Amniotic stem cell (primary cell): ENCODE measurements around the gene PXK.
"Not testable (repeated sequence)": the region's sequence is repeated elsewhere in the genome, so short reads cannot be mapped to it uniquely, and the experiment has no call there.

Source experiments
- DNase-seq: peaks from one replicate; lab custom pipeline; 2025; lab: John Stamatoyannopoulos, UW

Gene PXK

DNA sequence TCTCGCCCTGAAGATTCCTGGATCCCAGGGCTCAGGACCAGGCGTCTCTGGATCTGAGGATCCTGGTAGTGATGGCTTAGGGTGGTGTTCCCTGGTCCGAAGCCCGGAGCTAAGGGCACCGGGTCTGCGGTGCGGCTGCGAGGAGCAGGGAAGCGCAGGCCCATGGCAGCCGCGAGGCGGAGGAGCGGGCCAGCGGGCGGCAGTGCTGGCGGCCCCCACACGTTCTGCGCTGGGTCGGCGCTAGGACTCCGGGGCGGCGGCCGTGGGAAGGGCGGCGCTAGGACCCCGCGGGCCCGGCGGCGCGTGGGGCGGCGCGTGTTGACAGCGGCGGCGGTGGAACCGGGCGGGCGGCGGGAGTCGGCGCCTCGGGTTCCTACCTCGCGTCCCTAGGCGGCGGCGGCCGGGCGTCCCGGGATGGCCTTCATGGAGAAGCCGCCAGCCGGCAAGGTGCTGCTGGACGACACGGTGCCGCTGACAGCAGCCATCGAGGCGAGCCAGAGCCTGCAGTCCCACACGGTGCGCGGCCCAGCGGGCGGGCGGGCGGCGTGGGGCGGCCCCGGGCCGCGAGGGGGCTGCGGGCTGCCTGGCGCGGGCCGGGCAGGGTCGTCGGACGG lies at the start of gene PXK:
Gene PXK (plus strand): TSS at position 318 of the 614 bp plus-strand sequence. CDS start 97 bp downstream, at position 415.
- DNase-seq = peak; percentile 56

DNA sequence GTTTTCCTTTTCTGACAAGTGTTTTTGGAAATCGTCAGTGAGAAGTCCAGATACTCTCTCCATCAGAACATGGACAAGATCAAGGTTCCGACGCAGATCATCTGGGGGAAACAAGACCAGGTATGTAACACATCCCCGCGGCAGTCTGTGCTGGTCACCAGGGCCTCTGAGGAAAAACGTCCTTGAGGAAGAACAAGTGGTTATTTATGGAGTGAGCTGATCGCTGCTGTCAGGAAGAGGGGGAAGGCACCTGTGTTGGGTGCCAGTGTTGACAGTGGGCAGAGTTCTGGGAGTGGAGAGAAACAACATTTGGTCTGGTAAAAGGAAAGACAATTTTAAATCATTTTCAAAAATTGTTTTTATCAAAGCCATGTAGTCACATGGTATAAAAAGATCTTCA lies 47.4 kb upstream of the PXK start:
- DNase-seq = no peak

DNA sequence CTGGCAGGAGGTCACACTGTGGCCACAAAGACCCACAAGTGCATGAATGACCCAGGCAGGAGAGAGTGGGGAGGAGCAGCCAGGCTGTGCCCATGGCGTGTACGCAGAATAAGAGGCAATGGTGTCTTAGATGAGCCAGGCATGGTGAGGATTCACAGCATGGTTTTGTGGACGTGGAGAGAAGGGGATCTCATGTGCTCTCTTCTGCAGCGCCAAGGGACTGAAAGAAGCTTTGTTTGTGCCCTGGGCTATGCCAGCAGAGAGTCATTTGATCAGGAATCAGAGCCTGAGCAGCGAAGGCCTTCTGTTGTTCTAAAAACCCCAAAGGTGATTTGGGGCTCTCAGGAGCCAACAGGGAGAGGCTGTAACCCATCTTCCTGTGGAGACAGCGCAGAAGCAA lies 45.3 kb upstream of the PXK start:
- DNase-seq = no peak

DNA sequence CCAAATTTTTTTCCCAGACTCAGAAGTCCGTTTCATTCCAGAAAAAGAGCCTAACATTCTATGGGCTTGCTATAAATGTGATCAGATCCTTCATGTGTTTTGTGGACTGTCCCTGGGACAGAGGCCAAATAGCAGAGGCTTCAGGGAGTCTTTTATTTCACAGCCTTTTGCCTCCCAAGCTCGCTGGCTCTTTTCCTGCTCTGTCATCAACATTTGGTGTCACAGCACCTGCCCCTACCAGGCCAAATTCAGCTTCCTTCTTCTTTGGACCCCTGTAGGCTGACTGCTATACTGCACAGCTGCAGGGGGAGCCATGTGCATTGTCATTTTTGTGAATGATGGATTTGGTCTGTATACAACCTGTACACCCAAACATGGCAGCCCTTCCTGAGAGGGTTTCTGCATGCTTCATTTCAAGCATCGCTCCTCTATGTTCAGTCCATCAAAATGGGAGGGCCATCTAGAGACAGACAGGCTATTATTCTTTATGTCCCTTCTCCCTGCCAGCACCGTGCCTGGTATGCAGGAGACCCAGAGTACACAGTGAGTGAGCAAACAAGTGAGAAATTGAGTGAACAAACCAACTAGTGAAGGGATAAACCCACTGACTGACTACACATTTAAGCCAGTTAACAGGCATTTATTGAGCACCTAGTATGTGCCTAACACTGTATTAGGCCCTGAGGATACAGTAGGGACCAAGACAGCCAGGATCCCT lies 44.5 kb upstream of the PXK start:
- no peak for DNase-seq

DNA sequence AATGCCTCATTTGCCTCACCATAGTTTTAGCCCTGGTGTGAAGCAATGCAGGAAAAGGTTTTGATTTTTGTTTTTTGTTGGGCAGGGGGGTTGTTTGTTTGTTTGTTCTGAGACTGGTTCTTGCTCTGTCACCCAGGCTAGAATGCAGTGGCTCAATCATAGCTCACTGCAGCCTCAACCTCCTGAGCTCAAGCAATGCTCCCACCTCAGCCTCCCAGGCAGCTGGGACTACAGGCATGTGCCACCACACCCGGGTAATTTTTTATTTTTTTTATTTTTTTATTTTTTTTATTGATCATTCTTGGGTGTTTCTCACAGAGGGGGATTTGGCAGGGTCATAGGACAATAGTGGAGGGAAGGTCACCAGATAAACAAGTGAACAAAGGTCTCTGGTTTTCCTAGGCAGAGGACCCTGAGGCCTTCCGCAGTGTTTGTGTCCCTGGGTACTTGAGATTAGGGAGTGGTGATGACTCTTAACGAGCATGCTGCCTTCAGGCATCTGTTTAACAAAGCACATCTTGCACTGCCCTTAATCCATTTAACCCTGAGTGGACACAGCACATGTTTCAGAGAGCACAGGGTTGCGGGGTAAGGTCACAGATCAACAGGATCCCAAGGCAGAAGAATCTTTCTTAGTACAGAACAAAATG lies 43.6 kb upstream of the PXK start:
- not testable (repeated sequence) for DNase-seq

DNA sequence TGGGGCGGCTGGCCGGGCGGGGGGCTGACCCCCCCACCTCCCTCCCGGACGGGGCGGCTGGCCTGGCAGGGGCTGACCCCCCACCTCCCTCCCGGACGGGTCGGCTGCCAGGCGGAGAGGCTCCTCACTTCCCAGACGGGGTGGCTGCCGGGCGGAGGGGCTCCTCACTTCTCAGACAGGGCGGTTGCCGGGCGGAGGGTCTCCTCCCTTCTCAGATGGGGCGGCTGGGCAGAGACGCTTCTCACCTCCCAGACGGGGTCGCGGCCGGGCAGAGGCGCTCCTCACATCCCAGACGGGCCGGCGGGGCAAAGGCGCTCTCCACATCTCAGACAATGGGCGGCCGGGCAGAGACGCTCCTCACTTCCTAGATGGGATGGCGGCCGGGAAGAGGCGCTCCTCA lies 42.2 kb upstream of the PXK start:
- not testable (repeated sequence) for DNase-seq

DNA sequence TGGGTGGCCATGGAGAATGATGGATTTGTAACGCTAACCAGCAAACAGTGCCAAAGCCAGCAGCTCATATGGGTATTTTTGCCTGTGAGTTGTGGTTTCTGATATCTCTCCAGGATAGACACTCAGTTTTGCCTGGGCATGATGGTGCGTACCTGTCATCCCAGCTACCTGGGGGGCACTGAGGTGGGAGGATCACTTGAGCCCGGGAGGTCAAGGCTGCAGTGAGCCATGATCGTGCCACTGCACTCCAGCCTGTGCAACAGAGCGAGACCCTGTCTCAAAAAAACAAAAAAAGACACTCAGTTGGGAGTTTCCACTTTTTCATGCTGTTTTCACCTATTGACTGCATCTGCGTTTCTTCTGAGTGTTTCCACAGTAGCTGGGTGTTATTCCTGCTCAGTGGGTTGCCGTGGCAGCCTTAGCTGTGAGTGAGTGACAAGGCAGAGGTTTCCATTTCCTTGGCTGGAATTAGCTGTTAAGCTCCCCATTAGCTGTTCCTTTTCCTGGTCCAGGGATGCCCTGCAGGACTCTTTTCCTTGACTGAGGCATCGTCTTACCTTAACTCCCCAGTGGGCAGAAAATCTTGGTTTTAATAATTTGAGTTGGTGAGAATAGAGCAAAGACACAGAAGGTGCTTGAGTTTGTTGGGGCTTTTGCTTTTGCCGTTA lies 40.9 kb upstream of the PXK start:
- DNase-seq = no peak

DNA sequence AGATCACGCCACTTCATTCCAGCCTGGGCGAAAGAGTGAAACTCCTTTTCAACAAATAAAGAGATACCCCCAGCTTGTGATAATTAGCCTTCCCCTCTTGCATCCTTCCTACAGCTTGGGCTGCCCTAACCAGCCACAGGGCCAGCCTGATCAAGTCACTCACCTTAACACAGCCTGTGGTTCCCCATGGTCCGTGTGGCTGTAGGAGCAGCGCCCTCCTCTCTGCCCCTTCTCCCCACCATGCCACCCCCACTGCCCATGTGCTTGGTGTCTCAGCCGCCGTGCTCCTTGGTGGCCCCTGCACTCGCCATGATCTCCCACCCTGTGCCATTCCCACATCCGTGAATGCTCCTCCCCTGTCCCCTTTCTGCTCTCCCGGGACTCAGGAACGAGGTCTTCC lies 39.8 kb upstream of the PXK start:
- DNase-seq = no peak

DNA sequence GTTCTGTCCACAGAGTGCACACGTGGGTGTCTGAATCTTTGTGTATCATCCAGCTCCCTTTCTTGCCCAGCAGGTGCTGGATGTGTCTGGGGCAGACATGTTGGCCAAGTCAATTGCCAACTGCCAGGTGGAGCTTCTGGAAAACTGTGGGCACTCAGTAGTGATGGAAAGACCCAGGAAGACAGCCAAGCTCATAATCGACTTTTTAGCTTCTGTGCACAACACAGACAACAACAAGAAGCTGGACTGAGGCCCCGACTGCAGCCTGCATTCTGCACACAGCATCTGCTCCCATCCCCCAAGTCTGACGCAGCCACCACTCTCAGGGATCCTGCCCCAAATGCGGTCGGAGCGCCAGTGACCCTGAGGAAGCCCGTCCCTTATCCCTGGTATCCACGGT lies 39.2 kb upstream of the PXK start:
- DNase-seq = no peak

DNA sequence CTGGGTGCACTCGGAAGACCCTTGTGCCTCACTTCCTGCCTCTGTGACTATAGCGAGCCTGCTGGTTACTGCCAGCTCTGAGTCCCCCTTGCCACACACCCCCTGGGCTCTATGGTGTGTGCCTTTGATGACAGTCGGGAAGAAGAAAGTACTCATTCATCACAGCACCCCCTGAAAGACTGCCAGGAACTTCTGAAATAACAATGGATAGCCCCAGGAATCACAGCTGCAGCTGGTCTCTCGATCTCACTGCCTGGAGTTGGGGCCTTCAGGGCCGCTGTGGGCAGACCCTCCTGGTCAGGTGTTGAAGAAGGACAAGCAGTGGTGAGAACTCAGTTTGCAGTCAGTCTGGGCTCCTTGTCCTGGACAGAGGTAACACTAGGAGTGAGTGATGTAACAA lies 36.4 kb upstream of the PXK start:
- DNase-seq = no peak

DNA sequence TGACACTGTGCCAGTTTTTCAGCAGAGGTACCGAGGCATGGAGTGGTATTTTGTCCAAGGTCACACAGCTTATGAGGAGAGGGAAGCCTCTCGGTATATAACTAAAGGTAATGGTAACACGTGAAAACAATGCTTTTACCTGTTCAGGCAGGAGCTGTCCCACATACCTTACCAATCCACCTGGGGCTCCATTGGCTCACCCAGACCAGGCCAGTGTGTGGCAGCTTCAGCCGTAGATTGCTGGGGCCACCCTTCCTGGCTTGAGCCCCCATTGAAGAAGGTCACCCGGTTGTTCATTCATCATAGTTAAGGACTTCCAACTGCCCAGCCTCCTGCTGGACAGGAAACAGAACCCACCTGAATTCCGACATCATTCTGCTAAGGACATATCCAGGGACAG lies 35.8 kb upstream of the PXK start:
- DNase-seq = no peak

DNA sequence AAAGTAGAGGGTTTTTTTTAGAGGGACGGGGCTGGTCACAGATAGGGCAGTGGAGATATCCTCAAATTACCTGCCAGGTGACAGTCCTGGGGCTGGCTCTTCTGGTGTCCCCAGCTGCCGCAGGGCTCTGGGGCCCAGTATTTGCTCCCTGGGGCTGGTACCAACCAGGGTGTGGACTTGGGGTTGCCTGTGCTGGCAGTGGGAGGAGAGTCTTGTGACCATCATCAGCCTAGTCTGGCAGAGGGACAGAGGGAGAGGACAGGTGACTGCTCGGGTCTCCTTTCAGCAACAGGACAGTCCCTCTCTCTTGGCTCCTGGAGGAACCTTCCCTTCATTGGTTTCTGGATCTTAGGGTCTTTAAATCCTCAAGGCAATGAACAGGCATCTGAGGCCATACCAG lies 34.5 kb upstream of the PXK start:
- DNase-seq = no peak

DNA sequence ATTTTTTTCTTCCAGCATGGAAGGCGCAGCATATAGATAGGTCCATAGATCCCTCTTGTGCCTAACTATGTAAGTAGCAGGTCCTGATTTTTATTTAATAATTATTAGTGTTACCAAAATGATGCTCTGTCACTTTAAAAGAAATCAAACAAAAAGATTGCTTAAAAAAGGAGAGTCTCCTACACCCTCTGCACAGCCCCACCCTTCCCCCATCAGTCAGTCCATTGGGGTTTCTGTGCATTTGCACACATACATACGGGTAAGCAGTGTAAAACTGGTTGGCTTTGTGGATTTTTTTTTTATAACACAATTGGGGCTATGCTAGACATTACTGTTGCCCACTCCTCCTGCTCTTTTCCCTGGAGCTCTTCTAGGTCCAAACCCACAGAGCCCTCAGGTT lies 33.6 kb upstream of the PXK start:
- no peak for DNase-seq

DNA sequence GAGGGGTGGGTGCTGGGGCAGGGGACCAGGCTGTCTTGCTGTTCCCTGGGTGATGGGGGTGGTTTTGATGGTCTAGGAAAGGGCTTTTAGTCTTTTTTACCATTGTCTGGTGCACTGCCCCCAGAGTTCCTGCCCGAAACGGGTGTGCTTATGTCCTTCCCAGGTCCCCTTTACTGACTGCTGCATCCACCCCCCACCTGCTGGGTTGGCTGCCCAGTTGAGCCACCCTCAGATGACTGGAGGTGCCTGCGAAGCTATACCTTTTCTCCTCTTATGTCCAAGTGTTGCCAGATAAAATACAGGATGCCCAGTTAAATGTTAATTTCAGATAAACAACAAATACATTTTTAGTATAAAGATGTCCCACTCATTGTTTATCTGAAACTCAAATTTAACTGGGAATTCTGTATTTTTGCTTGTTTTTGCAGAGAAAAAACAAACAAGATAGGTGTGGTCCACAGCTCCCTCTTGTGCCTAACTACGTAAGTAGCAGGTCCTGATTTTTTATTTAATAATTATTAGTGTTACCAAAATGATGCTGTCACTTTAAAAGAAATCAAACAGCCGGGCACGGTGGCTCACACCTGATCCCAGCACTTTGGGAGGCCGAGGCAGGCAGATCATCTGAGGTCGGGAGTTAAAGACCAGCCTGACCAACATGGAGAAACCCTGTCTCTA lies 32.7 kb upstream of the PXK start:
- no peak for DNase-seq

DNA sequence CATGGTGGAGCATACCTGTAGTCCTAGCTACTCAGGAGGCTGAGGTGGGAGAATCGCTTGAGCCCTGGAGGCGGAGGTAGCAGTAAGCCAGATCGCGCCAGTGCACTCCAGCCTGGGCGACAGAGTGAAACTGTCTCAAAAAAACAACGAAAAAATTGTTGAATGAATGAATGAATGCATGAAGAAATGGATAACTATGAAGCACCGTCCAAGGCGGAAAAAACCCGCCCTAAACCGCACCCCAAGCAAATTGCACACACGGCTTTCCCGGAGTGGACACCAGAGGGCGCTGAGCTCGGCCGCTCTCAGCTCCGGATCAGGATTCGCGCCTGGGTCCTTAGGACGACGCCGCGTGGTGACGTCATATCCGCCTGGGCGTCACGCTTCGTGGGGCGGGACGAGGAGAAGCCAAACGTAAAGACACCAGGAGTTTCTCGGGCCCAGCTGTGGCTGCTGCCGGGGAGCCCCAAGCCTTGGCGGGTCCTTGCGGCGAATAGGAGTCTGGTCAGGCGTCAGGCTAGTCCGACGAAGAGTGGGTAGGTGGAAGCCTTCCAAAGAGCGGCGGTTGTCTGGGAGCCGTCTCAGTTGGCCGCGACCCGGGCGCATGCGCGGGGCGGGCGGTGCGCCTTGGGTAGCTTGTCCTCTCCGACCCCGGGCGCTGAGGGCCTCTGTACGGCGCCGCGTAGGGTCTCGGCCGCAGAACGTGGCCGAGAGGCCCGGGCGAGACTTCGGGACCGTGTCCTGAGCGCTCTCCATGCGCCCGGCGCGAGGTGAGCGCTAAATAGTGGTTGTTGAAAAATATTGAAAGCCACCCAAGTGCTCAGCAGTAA lies 26.6 kb upstream of the PXK start, which contains the start of the genes HTD2 and RPP14:
Gene HTD2 (plus strand): TSS at position 639 of the 830 bp plus-strand sequence. CDS start 11,094 bp downstream, outside the sequence.
Gene RPP14 (plus strand): TSS at position 364 of the 830 bp plus-strand sequence. CDS start 4,085 bp downstream, outside the sequence.
- DNase-seq = peak; percentile 97

DNA sequence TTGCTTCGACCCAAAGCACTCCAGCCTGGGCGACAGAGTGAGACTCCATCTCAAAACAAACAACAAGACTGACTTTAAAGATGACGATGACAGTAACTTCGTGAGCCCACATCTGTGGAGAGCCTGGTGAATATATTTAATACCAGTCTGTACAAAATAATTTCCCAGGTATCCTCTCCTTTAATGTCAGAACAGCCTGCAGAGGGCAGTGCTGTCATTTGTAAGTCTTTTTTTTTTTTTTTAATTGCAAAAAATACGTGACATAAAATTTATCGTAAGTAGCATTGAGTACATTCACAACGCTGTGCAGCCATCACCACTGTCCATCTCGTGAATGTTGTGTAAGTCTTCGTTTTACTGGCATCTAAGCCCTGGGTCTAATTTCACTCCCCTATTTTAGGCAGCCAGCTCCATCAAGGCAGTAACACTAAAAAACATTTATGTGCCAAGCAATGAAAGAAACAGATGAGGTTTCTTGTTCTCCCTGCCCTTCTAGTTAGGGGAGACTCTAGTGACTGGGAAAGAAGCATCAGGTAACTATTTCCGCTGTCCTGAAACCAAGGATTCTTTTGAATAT lies 25.0 kb upstream of the PXK start:
- DNase-seq = peak; percentile 27

DNA sequence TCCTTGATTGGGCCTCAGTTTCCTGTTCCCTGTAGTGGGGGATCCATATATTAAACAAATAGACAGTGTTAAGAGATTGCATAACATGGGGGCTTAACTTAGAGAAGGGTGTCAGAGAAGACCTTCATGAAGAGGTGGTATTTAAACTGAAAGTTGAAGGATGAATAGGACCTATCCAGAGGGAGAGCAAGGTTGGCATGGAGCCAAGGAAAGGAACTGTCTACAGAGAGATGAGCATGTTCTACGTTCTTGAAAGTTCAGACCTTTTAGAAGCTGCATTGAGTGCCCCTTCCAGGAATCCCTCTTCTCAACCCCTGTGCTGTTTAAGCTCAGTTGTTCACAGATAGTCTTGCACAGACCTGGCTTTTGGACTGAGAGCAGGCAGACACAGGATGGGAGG lies 24.0 kb upstream of the PXK start:
- DNase-seq = no peak

DNA sequence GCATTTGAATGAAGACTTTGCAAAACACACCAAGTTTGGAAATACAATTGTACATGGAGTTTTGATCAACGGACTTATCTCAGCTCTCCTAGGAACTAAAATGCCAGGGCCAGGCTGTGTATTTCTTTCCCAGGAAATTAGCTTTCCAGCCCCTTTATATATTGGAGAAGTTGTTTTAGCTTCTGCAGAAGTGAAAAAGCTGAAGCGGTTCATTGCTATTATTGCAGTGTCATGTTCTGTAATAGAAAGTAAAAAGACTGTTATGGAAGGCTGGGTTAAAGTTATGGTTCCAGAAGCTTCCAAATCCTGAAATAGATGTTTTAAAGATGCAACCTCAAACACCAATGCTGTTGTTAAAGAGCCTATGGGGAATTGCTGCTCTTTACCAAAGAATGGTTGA lies 14.9 kb upstream of the PXK start:
- DNase-seq = no peak

DNA sequence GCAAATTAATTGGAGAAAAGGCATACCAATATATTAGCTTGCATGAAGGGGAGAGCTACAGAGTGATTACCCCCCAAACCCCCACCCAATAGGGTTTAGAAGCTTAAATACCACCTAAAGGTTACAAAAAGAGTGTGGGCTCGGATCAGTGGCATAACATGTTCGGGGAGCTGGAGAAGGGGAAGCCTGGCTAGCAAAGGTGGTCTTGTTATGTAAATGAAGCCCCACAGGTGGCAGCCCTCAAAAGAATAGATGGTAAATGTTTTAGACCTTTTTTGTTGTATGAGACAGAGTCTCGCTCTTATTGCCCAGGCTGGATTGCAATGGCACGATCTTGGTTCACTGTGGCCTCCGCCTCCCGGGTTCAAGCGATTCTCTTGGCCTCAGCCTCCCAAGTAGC lies 10.9 kb upstream of the PXK start:
- DNase-seq = no peak

DNA sequence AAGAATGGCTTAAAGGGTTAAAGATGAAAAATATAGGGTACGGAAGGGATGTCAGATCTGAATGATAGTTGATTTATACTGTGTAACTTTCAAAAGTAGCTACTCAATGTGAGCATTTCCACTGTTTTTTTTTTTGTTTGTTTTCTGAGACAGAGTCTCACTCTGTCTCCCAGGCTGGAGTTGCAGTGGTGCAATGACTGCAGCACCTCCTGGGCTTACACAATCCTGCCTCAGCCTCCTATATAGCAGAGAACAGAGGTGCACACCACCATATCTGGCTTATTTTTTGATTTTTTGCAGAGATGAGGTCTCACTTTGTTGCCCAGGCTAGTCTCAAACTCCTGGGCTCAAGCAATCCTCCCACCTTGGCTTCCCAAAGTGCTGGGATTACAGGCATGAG lies 9.9 kb upstream of the PXK start:
- DNase-seq = no peak
